GM10266 (cell line): ENCODE results near the gene C1QTNF8.

Experiments
- DNase-seq: peaks from one replicate; pipeline ENCODE4 v3.0.0; 2012; ENCODE audit errors: extremely low spot score
- CTCF ChIP-seq: IDR thresholded peaks from 2 replicates; pipeline ENCODE4 v1.5.1; 2012; ENCODE audit warnings: mild to moderate bottlenecking, low read depth; ENCODE audit not compliant: control insufficient read depth, insufficient read depth; ENCODE audit errors: missing control alignments

The C1QTNF8 gene

GRCh38 chr16:1116693-1117077 is 20.6 kb upstream of the C1QTNF8 start:
- no peak for DNase-seq
- TF ChIP-seq CTCF, result no peak

GRCh38 chr16:1113889-1114526 is 18.0 kb upstream of the C1QTNF8 start:
- TF ChIP-seq CTCF, result no peak

GRCh38 chr16:1113489-1113888 is 17.4 kb upstream of the C1QTNF8 start:
- no peak for TF ChIP-seq CTCF
- DNase-seq, result no peak

More at GRCh38 chr16:1113889-1114526, 18.0 kb upstream of the C1QTNF8 start:
- DNase-seq, result no peak

- no peak for DNase-seq
- TF ChIP-seq CTCF, result no peak
These were observed 16.6 kb upstream of the C1QTNF8 start for GRCh38 chr16:1112506-1113184.

GRCh38 chr16:1109648-1110047 is 13.6 kb upstream of the C1QTNF8 start:
- no peak for DNase-seq
- TF ChIP-seq CTCF, result no peak

- DNase-seq, result no peak
- no peak for TF ChIP-seq CTCF
These were observed 12.5 kb upstream of the C1QTNF8 start for GRCh38 chr16:1108299-1109252.
